Measurements from ENCODE around the gene DDX24.

GRCh38 chr14:94034886-94035285, 46.1 kb downstream of the DDX24 start:
- TF ChIP-seq, protein P1, sequence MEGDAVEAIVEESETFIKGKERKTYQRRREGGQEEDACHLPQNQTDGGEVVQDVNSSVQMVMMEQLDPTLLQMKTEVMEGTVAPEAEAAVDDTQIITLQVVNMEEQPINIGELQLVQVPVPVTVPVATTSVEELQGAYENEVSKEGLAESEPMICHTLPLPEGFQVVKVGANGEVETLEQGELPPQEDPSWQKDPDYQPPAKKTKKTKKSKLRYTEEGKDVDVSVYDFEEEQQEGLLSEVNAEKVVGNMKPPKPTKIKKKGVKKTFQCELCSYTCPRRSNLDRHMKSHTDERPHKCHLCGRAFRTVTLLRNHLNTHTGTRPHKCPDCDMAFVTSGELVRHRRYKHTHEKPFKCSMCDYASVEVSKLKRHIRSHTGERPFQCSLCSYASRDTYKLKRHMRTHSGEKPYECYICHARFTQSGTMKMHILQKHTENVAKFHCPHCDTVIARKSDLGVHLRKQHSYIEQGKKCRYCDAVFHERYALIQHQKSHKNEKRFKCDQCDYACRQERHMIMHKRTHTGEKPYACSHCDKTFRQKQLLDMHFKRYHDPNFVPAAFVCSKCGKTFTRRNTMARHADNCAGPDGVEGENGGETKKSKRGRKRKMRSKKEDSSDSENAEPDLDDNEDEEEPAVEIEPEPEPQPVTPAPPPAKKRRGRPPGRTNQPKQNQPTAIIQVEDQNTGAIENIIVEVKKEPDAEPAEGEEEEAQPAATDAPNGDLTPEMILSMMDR (IDR thresholded peaks at IDR 0.05): no peak
- no peak for TF ChIP-seq POLR2A (IDR thresholded peaks at IDR 0.05)

Data from adrenal gland (tissue), 5 donors.